CD4-positive, CD25-positive, alpha-beta regulatory T cell (primary cell): Measurements from ENCODE around the gene GPR176. TPM values are rescaled to one million over a fixed set of nuclear protein-coding genes. Genes with fewer than 3 reads are reported as not detected.

Experiments used
- ATAC-seq, 2 donors: fragments of 150-1000 bp; cut with Tn5 transposase; one replicate each; pipeline ENCODE4 v1.10.0; 2021; ENCODE audit warnings: low read depth in 2 of 2, moderate number of reproducible peaks in 2 of 2, moderate library complexity in 1 of 2
- DNase-seq, 3 donors: peaks; one replicate each; pipeline versions ENCODE4 v3.0.0 to v3.0.0-alpha.2; 2012 to 2022; ENCODE audit warnings: mixed read lengths in 1 of 3
- H3K27ac ChIP-seq: one replicate; pipeline ENCODE4 v1.7.0; 2013; ENCODE audit warnings: mild to moderate bottlenecking, low read length; ENCODE audit not compliant: insufficient read depth, poor library complexity, severe bottlenecking
- H3K27me3 ChIP-seq: one replicate; pipeline ENCODE4 v1.7.0; 2013; ENCODE audit warnings: low read length; ENCODE audit not compliant: control insufficient read depth, insufficient read depth
- H3K36me3 ChIP-seq: one replicate; pipeline ENCODE4 v1.7.0; 2013; ENCODE audit warnings: mild to moderate bottlenecking, low read length, moderate library complexity; ENCODE audit not compliant: control insufficient read depth, insufficient read depth
- H3K4me1 ChIP-seq: 2 replicates; pipeline ENCODE4 v1.7.0; 2013; ENCODE audit warnings: mild to moderate bottlenecking, low read length; ENCODE audit not compliant: insufficient read depth, control insufficient read depth, poor library complexity, severe bottlenecking
- H3K4me3 ChIP-seq: one replicate; pipeline ENCODE4 v1.7.0; 2013; ENCODE audit warnings: low read depth, mild to moderate bottlenecking, low read length, moderate library complexity
- H3K9me3 ChIP-seq, 2 experiments: 1 replicate in 1 of 2; 2 replicates in 1 of 2; pipeline ENCODE4 v1.7.0; 2013; ENCODE audit warnings: low read length in 2 of 2, mild to moderate bottlenecking in 1 of 2, moderate library complexity in 1 of 2; ENCODE audit not compliant: control insufficient read depth in 2 of 2
- H3K27ac Mint-ChIP-seq, 3 donors: one replicate each; pipeline ENCODE4 v1.8.0; 2020 to 2022; ENCODE audit warnings: mild to moderate bottlenecking in 3 of 3, mixed read lengths in 3 of 3, moderate library complexity in 2 of 3
- H3K27me3 Mint-ChIP-seq: one replicate; pipeline ENCODE4 v1.8.0; 2022; ENCODE audit warnings: mild to moderate bottlenecking, mixed read lengths
- H3K36me3 Mint-ChIP-seq: one replicate; pipeline ENCODE4 v1.8.0; 2020; ENCODE audit warnings: mixed read lengths
- H3K4me1 Mint-ChIP-seq, 4 donors: one replicate each; pipeline ENCODE4 v1.8.0; 2020 to 2022; ENCODE audit warnings: mixed read lengths in 4 of 4, mild to moderate bottlenecking in 1 of 4
- H3K4me3 Mint-ChIP-seq, 4 donors: one replicate each; pipeline ENCODE4 v1.8.0; 2020 to 2022; ENCODE audit warnings: mild to moderate bottlenecking in 4 of 4, mixed read lengths in 4 of 4, moderate library complexity in 3 of 4
- H3K9me3 Mint-ChIP-seq, 7 donors: one replicate each; pipeline ENCODE4 v1.8.0; 2020 to 2022; ENCODE audit warnings: mixed read lengths in 7 of 7, mild to moderate bottlenecking in 3 of 7, moderate library complexity in 2 of 7
- polyA plus RNA-seq, 4 donors: library from polyadenylated mRNA; unstranded; fragments of 300-500 nt; fragmentation: Illumina TruSeq; gene quantifications; one replicate each; pipeline ENCODE4 v1.2.3, GENCODE V29; 2021
- total RNA-seq: library from RNA; stranded (reverse); gene quantifications from one replicate; pipeline ENCODE4 v1.2.3, GENCODE V29; 2022

The GPR176 gene
- total RNA-seq (not detected), polyA plus RNA-seq (not detected)

GRCh38 chr15:39919748-39920509, at the start of gene GPR176:
TSS of gene GPR176 (minus strand) at chr15:39920266. CDS start at chr15:39920026, 240 bp downstream.
- Histone ChIP-seq H3K36me3 (no peaks in the 10 kb centered on the region), H3K27ac (no peak within 1 kb of the TSS), H3K4me1 (peaks cover 18% of the 10 kb centered on the region), H3K4me3 (peak within 1 kb of the TSS; percentile 83), H3K9me3 (no peaks in the 10 kb centered on the region), H3K27me3 (peaks cover 26% of the 10 kb centered on the region)
- Mint-ChIP-seq H3K27ac (peak within 1 kb of the TSS; percentile 34 to 81 (median 60)), H3K36me3 (no peaks in the 10 kb centered on the region), H3K9me3 (peaks cover 0 to 2% (median 0%) of the 10 kb centered on the region in 7 donors), H3K27me3 (peaks cover 42% of the 10 kb centered on the region), H3K4me3 (peak within 1 kb of the TSS; percentile 82 to 89 (median 86)), H3K4me1 (peaks cover 0 to 19% (median 9%) of the 10 kb centered on the region in 4 donors)
- ATAC-seq (no peak), DNase-seq (peak; percentile 11 to 37 (median 26))

- H3K27me3 Mint-ChIP-seq: no peaks in the 10 kb centered on the region
Measured at GRCh38 chr15:39969002-39969394, 48.9 kb upstream of the GPR176 start.

GRCh38 chr15:39968273-39969001, 48.4 kb upstream of the GPR176 start:
- Mint-ChIP-seq H3K9me3 (no peaks in the 10 kb centered on the region), H3K27ac (peak overlapping the region in 2 of 3 donors; percentile 42 to 58), H3K4me1 (peaks cover 5 to 19% (median 11%) of the 10 kb centered on the region in 4 donors), H3K36me3 (peaks cover 51% of the 10 kb centered on the region), H3K27me3 (no peaks in the 10 kb centered on the region), H3K4me3 (no peak overlapping the region)
- Histone ChIP-seq H3K36me3 (peaks cover 16% of the 10 kb centered on the region), H3K4me3 (no peak overlapping the region), H3K4me1 (peaks cover 4% of the 10 kb centered on the region), H3K9me3 (no peaks in the 10 kb centered on the region), H3K27me3 (no peaks in the 10 kb centered on the region), H3K27ac (no peak overlapping the region)
- ATAC-seq (no peak), DNase-seq (no peak)

More at GRCh38 chr15:39969002-39969394, 48.9 kb upstream of the GPR176 start:
- H3K27me3 ChIP-seq: no peaks in the 10 kb centered on the region
- H3K9me3 ChIP-seq: no peaks in the 10 kb centered on the region
- Mint-ChIP-seq H3K36me3 (peaks cover 53% of the 10 kb centered on the region), H3K4me3 (no peak overlapping the region), H3K4me1 (peaks cover 5 to 19% (median 11%) of the 10 kb centered on the region in 4 donors), H3K9me3 (no peaks in the 10 kb centered on the region), H3K27ac (peak overlapping the region in 1 of 3 donors; percentile 42)
- peaks cover 4% of the 10 kb centered on the region for H3K4me1 ChIP-seq
- H3K27ac ChIP-seq: no peak overlapping the region
- ATAC-seq (no peak), DNase-seq (no peak)
- H3K36me3 ChIP-seq: peaks cover 16% of the 10 kb centered on the region
- no peak overlapping the region for H3K4me3 ChIP-seq

GRCh38 chr15:39966521-39966920, 46.5 kb upstream of the GPR176 start:
- DNase-seq (peak in 1 of 3 donors; percentile 39), ATAC-seq (no peak)
- H3K36me3 Mint-ChIP-seq: peaks cover 51% of the 10 kb centered on the region
- peaks cover 5 to 19% (median 13%) of the 10 kb centered on the region in 4 donors for H3K4me1 Mint-ChIP-seq
- H3K27me3 ChIP-seq: no peaks in the 10 kb centered on the region
- no peaks in the 10 kb centered on the region for H3K9me3 Mint-ChIP-seq
- H3K4me3 ChIP-seq: peak overlapping the region; percentile 21
- no peaks in the 10 kb centered on the region for H3K27me3 Mint-ChIP-seq
- H3K4me1 ChIP-seq: peaks cover 4% of the 10 kb centered on the region
- H3K4me3 Mint-ChIP-seq: peak overlapping the region in 1 of 4 donors; percentile 7
- H3K27ac ChIP-seq: no peak overlapping the region
- H3K27ac Mint-ChIP-seq: no peak overlapping the region
- H3K36me3 ChIP-seq: peaks cover 16% of the 10 kb centered on the region
- no peaks in the 10 kb centered on the region for H3K9me3 ChIP-seq

- ATAC-seq: no peak
- Mint-ChIP-seq H3K4me1 (peaks cover 5 to 19% (median 11%) of the 10 kb centered on the region in 4 donors), H3K27me3 (no peaks in the 10 kb centered on the region), H3K36me3 (peaks cover 34% of the 10 kb centered on the region), H3K4me3 (no peak overlapping the region), H3K9me3 (no peaks in the 10 kb centered on the region), H3K27ac (no peak overlapping the region)
- H3K27ac ChIP-seq: no peak overlapping the region
- no peaks in the 10 kb centered on the region for H3K9me3 ChIP-seq
- H3K4me1 ChIP-seq: peaks cover 4% of the 10 kb centered on the region
- H3K4me3 ChIP-seq: no peak overlapping the region
- H3K36me3 ChIP-seq: peaks cover 14% of the 10 kb centered on the region
- no peak for DNase-seq
- no peaks in the 10 kb centered on the region for H3K27me3 ChIP-seq
Measured at GRCh38 chr15:39963786-39964185, 43.7 kb upstream of the GPR176 start.

- Mint-ChIP-seq H3K4me1 (peaks cover 0 to 4% (median 1%) of the 10 kb centered on the region in 4 donors), H3K36me3 (peaks cover 30% of the 10 kb centered on the region), H3K27me3 (no peaks in the 10 kb centered on the region), H3K9me3 (no peaks in the 10 kb centered on the region), H3K27ac (no peak overlapping the region), H3K4me3 (no peak overlapping the region)
- Histone ChIP-seq H3K4me3 (no peak overlapping the region), H3K27ac (no peak overlapping the region), H3K27me3 (no peaks in the 10 kb centered on the region), H3K36me3 (peaks cover 24% of the 10 kb centered on the region), H3K4me1 (peaks cover 1% of the 10 kb centered on the region), H3K9me3 (no peaks in the 10 kb centered on the region)
- DNase-seq: no peak
- no peak for ATAC-seq
Measured at GRCh38 chr15:39961051-39961450, 41.0 kb upstream of the GPR176 start.

GRCh38 chr15:39960411-39960810, 40.3 kb upstream of the GPR176 start:
- no peak overlapping the region for H3K27ac ChIP-seq
- H3K4me3 Mint-ChIP-seq: no peak overlapping the region
- H3K27me3 ChIP-seq: no peaks in the 10 kb centered on the region
- H3K36me3 Mint-ChIP-seq: peaks cover 27% of the 10 kb centered on the region
- no peak for ATAC-seq
- no peak overlapping the region for H3K27ac Mint-ChIP-seq
- no peaks in the 10 kb centered on the region for H3K4me1 ChIP-seq
- H3K36me3 ChIP-seq: peaks cover 28% of the 10 kb centered on the region
- no peak overlapping the region for H3K4me3 ChIP-seq
- H3K9me3 Mint-ChIP-seq: no peaks in the 10 kb centered on the region
- no peak for DNase-seq
- no peaks in the 10 kb centered on the region for H3K9me3 ChIP-seq
- peaks cover 0 to 4% (median 0%) of the 10 kb centered on the region in 4 donors for H3K4me1 Mint-ChIP-seq
- no peaks in the 10 kb centered on the region for H3K27me3 Mint-ChIP-seq
